Measurements from ENCODE around the gene SHOX.

GRCh38 chrX:689983-690382 is 59.4 kb downstream of the SHOX start:
- TF ChIP-seq CTCF (IDR thresholded peaks at IDR 0.05) (no peak), POLR2AphosphoS5 (IDR thresholded peaks at IDR 0.05) (no peak)

Measured in prostate gland (tissue), 2 donors.